ENCODE measurements around the gene UGT1A10. TPM values are rescaled to one million over a fixed set of nuclear protein-coding genes. Genes with fewer than 3 reads are reported as not detected.
A peak's percentile ranks its signal among the peaks of the same experiment; 100 is the strongest.

Gene UGT1A10
- total RNA-seq, 1 donor from 2014 or later: not detected

GRCh38 chr2:233821196-233821595, 184.9 kb downstream of the UGT1A10 start:
- TF ChIP-seq CTCF (IDR thresholded peaks at IDR 0.05): no peak
- Mint-ChIP-seq H3K27me3 (ENCODE audit: low read depth) (peaks cover 6% of the 10 kb centered on the region), H3K4me1 (ENCODE audit: low read depth) (peaks cover 17% of the 10 kb centered on the region), H3K36me3 (ENCODE audit: low read depth) (peaks cover 1% of the 10 kb centered on the region), H3K4me3 (ENCODE audit: unreplicated experiment) (no peak overlapping the region), H3K27ac (ENCODE audit: unreplicated experiment) (no peak overlapping the region), H3K9me3 (ENCODE audit: low read depth) (peaks cover 1% of the 10 kb centered on the region)
- peak; percentile 25 for DNase-seq (ENCODE audit: low spot score)

GRCh38 chr2:233821709-233822100, 185.5 kb downstream of the UGT1A10 start:
- no peak overlapping the region for H3K27ac Mint-ChIP-seq (ENCODE audit: unreplicated experiment)
- H3K9me3 Mint-ChIP-seq (ENCODE audit: low read depth): peaks cover 6% of the 10 kb centered on the region
- no peak for TF ChIP-seq CTCF (IDR thresholded peaks at IDR 0.05)
- no peak overlapping the region for H3K4me3 Mint-ChIP-seq (ENCODE audit: unreplicated experiment)
- peaks cover 12% of the 10 kb centered on the region for H3K4me1 Mint-ChIP-seq (ENCODE audit: low read depth)
- DNase-seq (ENCODE audit: low spot score): no peak
- H3K27me3 Mint-ChIP-seq (ENCODE audit: low read depth): peaks cover 6% of the 10 kb centered on the region
- H3K36me3 Mint-ChIP-seq (ENCODE audit: low read depth): peaks cover 1% of the 10 kb centered on the region

- Mint-ChIP-seq H3K27me3 (ENCODE audit: low read depth) (peaks cover 6% of the 10 kb centered on the region), H3K4me1 (ENCODE audit: low read depth) (peaks cover 7% of the 10 kb centered on the region), H3K4me3 (ENCODE audit: unreplicated experiment) (no peak overlapping the region), H3K9me3 (ENCODE audit: low read depth) (peaks cover 7% of the 10 kb centered on the region), H3K36me3 (ENCODE audit: low read depth) (peaks cover 1% of the 10 kb centered on the region), H3K27ac (ENCODE audit: unreplicated experiment) (no peak overlapping the region)
- DNase-seq (ENCODE audit: low spot score): peak; percentile 85
- no peak for TF ChIP-seq CTCF (IDR thresholded peaks at IDR 0.05)
Observed at GRCh38 chr2:233822101-233822771, 186.0 kb downstream of the UGT1A10 start.

Other genes starting within 250 kb of the UGT1A10 start
- gene USP40, start 69.7 kb upstream of the UGT1A10 start, total RNA-seq: 29.4 to 38.2 TPM (median 33.1 TPM) in 3 replicates
- not detected in 3 replicates for gene UGT1A8, start 18.8 kb upstream of the UGT1A10 start, total RNA-seq
- 0.10 TPM in 1 of 3 replicates, not detected in the others for gene UGT1A9, start 35.5 kb downstream of the UGT1A10 start, total RNA-seq
- gene UGT1A7, start 45.5 kb downstream of the UGT1A10 start, total RNA-seq: 0.12 to 0.23 TPM in 2 of 3 replicates, not detected in the other
- 0.17 TPM in 1 of 3 replicates, not detected in the others for gene UGT1A6, start 56.4 kb downstream of the UGT1A10 start, total RNA-seq
- not detected in 3 replicates for gene UGT1A5, start 76.5 kb downstream of the UGT1A10 start, total RNA-seq
- not detected in 3 replicates for gene UGT1A4, start 82.3 kb downstream of the UGT1A10 start, total RNA-seq
- gene UGT1A3, start 92.6 kb downstream of the UGT1A10 start, total RNA-seq: not detected in 3 replicates
- not detected in 3 replicates for gene UGT1A1, start 123.8 kb downstream of the UGT1A10 start, total RNA-seq
- gene MROH2A, start 141.9 kb downstream of the UGT1A10 start, total RNA-seq: not detected in 3 replicates
- gene HJURP, start 218.1 kb downstream of the UGT1A10 start, total RNA-seq: 6.9 to 9.2 TPM (median 8.2 TPM) in 3 replicates